GM19023 (cell line): ENCODE data around the gene MZT2B.
"Not testable (repeated sequence)": the region's sequence is repeated elsewhere in the genome, so short reads cannot be mapped to it uniquely, and the experiment has no call there.

ENCODE experiments used
- ATAC-seq: cut with Tn5 transposase; IDR thresholded peaks from one replicate; pipeline ENCODE4 v1.9.1; 2021; ENCODE audit warnings: mild to moderate bottlenecking, moderate library complexity; ENCODE audit not compliant: unreplicated experiment

Gene MZT2B

GRCh38 chr2:130152136-130152815, 29.8 kb upstream of the MZT2B start:
- ATAC-seq: not testable (repeated sequence)

- no peak for ATAC-seq
These were observed 29.1 kb upstream of the MZT2B start for GRCh38 chr2:130152816-130153595.

GRCh38 chr2:130153721-130154422, 28.2 kb upstream of the MZT2B start:
- not testable (repeated sequence) for ATAC-seq

- ATAC-seq: not testable (repeated sequence)
These were observed 27.7 kb upstream of the MZT2B start for GRCh38 chr2:130154423-130154770.

GRCh38 chr2:130154773-130155765, 27.0 kb upstream of the MZT2B start:
- no peak for ATAC-seq

GRCh38 chr2:130155956-130156623, 26.0 kb upstream of the MZT2B start:
- not testable (repeated sequence) for ATAC-seq

GRCh38 chr2:130156624-130157004, 25.4 kb upstream of the MZT2B start:
- no peak for ATAC-seq

GRCh38 chr2:130157354-130157753, 24.7 kb upstream of the MZT2B start:
- peak; percentile 28 for ATAC-seq

- peak; percentile 87 for ATAC-seq
These were observed 24.1 kb upstream of the MZT2B start for GRCh38 chr2:130157825-130158514.

GRCh38 chr2:130158631-130159030, 23.4 kb upstream of the MZT2B start:
- ATAC-seq: no peak

GRCh38 chr2:130159376-130159775, 22.7 kb upstream of the MZT2B start:
- not testable (repeated sequence) for ATAC-seq

- ATAC-seq: no peak
These were observed 21.9 kb upstream of the MZT2B start for GRCh38 chr2:130160131-130160530.

- ATAC-seq: not testable (repeated sequence)
These were observed 21.0 kb upstream of the MZT2B start for GRCh38 chr2:130160838-130161705.

GRCh38 chr2:130162486-130162885, 19.6 kb upstream of the MZT2B start:
- not testable (repeated sequence) for ATAC-seq

GRCh38 chr2:130162968-130163367, 19.1 kb upstream of the MZT2B start:
- ATAC-seq: no peak

GRCh38 chr2:130165293-130166016, 16.6 kb upstream of the MZT2B start:
- no peak for ATAC-seq

GRCh38 chr2:130166611-130167010, 15.5 kb upstream of the MZT2B start:
- not testable (repeated sequence) for ATAC-seq

- not testable (repeated sequence) for ATAC-seq
These were observed 12.9 kb upstream of the MZT2B start for GRCh38 chr2:130169163-130169562.
